Mucosa of stomach (tissue), 1 donor: ENCODE data around the gene SH3BGRL3.
A peak's percentile ranks its signal among the peaks of the same experiment; 100 is the strongest.

ENCODE experiments used
- H3K27me3 ChIP-seq: one replicate; pipeline ENCODE4 v1.7.0; 2013; ENCODE audit warnings: mild to moderate bottlenecking, low read length; ENCODE audit not compliant: control insufficient read depth, insufficient read depth
- H3K36me3 ChIP-seq: one replicate; pipeline ENCODE4 v1.7.0; 2013; ENCODE audit warnings: low read length; ENCODE audit not compliant: control insufficient read depth, insufficient read depth
- H3K4me1 ChIP-seq: one replicate; pipeline ENCODE4 v1.7.0; 2013; ENCODE audit warnings: mild to moderate bottlenecking, low read length; ENCODE audit not compliant: control insufficient read depth, insufficient read depth
- H3K4me3 ChIP-seq: one replicate; pipeline ENCODE4 v1.7.0; 2013; ENCODE audit warnings: low read length
- H3K9ac ChIP-seq: one replicate; pipeline ENCODE4 v1.7.0; 2013; ENCODE audit warnings: mild to moderate bottlenecking, low read length, moderate library complexity
- H3K9me3 ChIP-seq: one replicate; pipeline ENCODE4 v1.7.0; 2013; ENCODE audit warnings: mild to moderate bottlenecking, low read length, moderate library complexity; ENCODE audit not compliant: control insufficient read depth
- donor health status: Pancreatic carcinoma.

Gene SH3BGRL3

GRCh38 chr1:26315874-26316850, 36.3 kb downstream of the SH3BGRL3 start:
- H3K36me3 ChIP-seq = no peaks in the 10 kb centered on the region
- no peaks in the 10 kb centered on the region for H3K9me3 ChIP-seq
- no peak overlapping the region for H3K9ac ChIP-seq
- peaks cover 5% of the 10 kb centered on the region for H3K4me1 ChIP-seq
- no peak overlapping the region for H3K4me3 ChIP-seq
- H3K27me3 ChIP-seq = no peaks in the 10 kb centered on the region

GRCh38 chr1:26317146-26317545, 37.3 kb downstream of the SH3BGRL3 start:
- Histone ChIP-seq H3K27me3 (no peaks in the 10 kb centered on the region), H3K9ac (peak overlapping the region; percentile 22), H3K4me1 (peaks cover 9% of the 10 kb centered on the region)

GRCh38 chr1:26317612-26318337, 37.9 kb downstream of the SH3BGRL3 start, which contains the start of gene CD52:
Gene CD52, plus strand, starts transcription at chr1:26317958. Its CDS starts 60 bp downstream, at chr1:26318018.
- no peak within 1 kb of the TSS for H3K4me3 ChIP-seq
- no peaks in the 10 kb centered on the region for H3K36me3 ChIP-seq
- H3K27me3 ChIP-seq = no peaks in the 10 kb centered on the region
- peaks cover 9% of the 10 kb centered on the region for H3K4me1 ChIP-seq
- H3K9ac ChIP-seq = peak within 1 kb of the TSS; percentile 39
- H3K9me3 ChIP-seq = no peaks in the 10 kb centered on the region

More at GRCh38 chr1:26317146-26317545, 37.3 kb downstream of the SH3BGRL3 start:
- H3K36me3 ChIP-seq = no peaks in the 10 kb centered on the region
- no peak overlapping the region for H3K4me3 ChIP-seq
- H3K9me3 ChIP-seq = no peaks in the 10 kb centered on the region

GRCh38 chr1:26318338-26319064, 38.6 kb downstream of the SH3BGRL3 start:
- H3K4me1 ChIP-seq = peaks cover 9% of the 10 kb centered on the region
- H3K4me3 ChIP-seq = no peak overlapping the region
- no peaks in the 10 kb centered on the region for H3K27me3 ChIP-seq
- no peaks in the 10 kb centered on the region for H3K9me3 ChIP-seq
- no peaks in the 10 kb centered on the region for H3K36me3 ChIP-seq
- H3K9ac ChIP-seq = peak overlapping the region; percentile 39

- Histone ChIP-seq H3K27me3 (no peaks in the 10 kb centered on the region), H3K4me3 (no peak overlapping the region), H3K36me3 (no peaks in the 10 kb centered on the region), H3K9me3 (no peaks in the 10 kb centered on the region), H3K9ac (no peak overlapping the region), H3K4me1 (peaks cover 4% of the 10 kb centered on the region)
These were observed 41.0 kb downstream of the SH3BGRL3 start for GRCh38 chr1:26320896-26321295.

GRCh38 chr1:26321315-26322041, 41.6 kb downstream of the SH3BGRL3 start:
- H3K9me3 ChIP-seq = no peaks in the 10 kb centered on the region
- no peaks in the 10 kb centered on the region for H3K36me3 ChIP-seq
- no peaks in the 10 kb centered on the region for H3K27me3 ChIP-seq
- no peak overlapping the region for H3K4me3 ChIP-seq
- peaks cover 4% of the 10 kb centered on the region for H3K4me1 ChIP-seq
- H3K9ac ChIP-seq = peak overlapping the region; percentile 51

GRCh38 chr1:26322042-26322331, 42.1 kb downstream of the SH3BGRL3 start:
- no peaks in the 10 kb centered on the region for H3K9me3 ChIP-seq
- H3K4me1 ChIP-seq = peaks cover 4% of the 10 kb centered on the region
- H3K9ac ChIP-seq = peak overlapping the region; percentile 51
- no peak overlapping the region for H3K4me3 ChIP-seq
- H3K27me3 ChIP-seq = no peaks in the 10 kb centered on the region
- H3K36me3 ChIP-seq = no peaks in the 10 kb centered on the region

- Histone ChIP-seq H3K4me3 (no peak overlapping the region), H3K36me3 (no peaks in the 10 kb centered on the region)
These were observed 43.5 kb downstream of the SH3BGRL3 start for GRCh38 chr1:26323382-26323781.

GRCh38 chr1:26324550-26324949, 44.7 kb downstream of the SH3BGRL3 start:
- no peaks in the 10 kb centered on the region for H3K27me3 ChIP-seq
- peaks cover 4% of the 10 kb centered on the region for H3K4me1 ChIP-seq
- no peaks in the 10 kb centered on the region for H3K36me3 ChIP-seq
- no peaks in the 10 kb centered on the region for H3K9me3 ChIP-seq
- no peak overlapping the region for H3K4me3 ChIP-seq
- no peak overlapping the region for H3K9ac ChIP-seq

More at GRCh38 chr1:26323382-26323781, 43.5 kb downstream of the SH3BGRL3 start:
- Histone ChIP-seq H3K4me1 (peaks cover 4% of the 10 kb centered on the region), H3K9me3 (no peaks in the 10 kb centered on the region), H3K9ac (no peak overlapping the region), H3K27me3 (no peaks in the 10 kb centered on the region)

- Histone ChIP-seq H3K27me3 (no peaks in the 10 kb centered on the region), H3K4me1 (no peaks in the 10 kb centered on the region), H3K9ac (no peak overlapping the region), H3K36me3 (no peaks in the 10 kb centered on the region), H3K9me3 (no peaks in the 10 kb centered on the region), H3K4me3 (no peak overlapping the region)
These were observed 48.1 kb downstream of the SH3BGRL3 start for GRCh38 chr1:26327956-26328362.

- H3K27me3 ChIP-seq = no peaks in the 10 kb centered on the region
- H3K4me3 ChIP-seq = no peak overlapping the region
- no peak overlapping the region for H3K9ac ChIP-seq
- no peaks in the 10 kb centered on the region for H3K36me3 ChIP-seq
- no peaks in the 10 kb centered on the region for H3K4me1 ChIP-seq
- no peaks in the 10 kb centered on the region for H3K9me3 ChIP-seq
These were observed 48.7 kb downstream of the SH3BGRL3 start for GRCh38 chr1:26328597-26328996.
